HG02870 (cell line): ENCODE data around the gene CRAMP1.
"Not testable (repeated sequence)": the region's sequence is repeated elsewhere in the genome, so short reads cannot be mapped to it uniquely, and the experiment has no call there.

ENCODE experiments used
- ATAC-seq: cut with Tn5 transposase; IDR thresholded peaks from one replicate; pipeline ENCODE4 v1.9.1; 2021; ENCODE audit warnings: mild to moderate bottlenecking, moderate library complexity; ENCODE audit not compliant: unreplicated experiment

CRAMP1 gene

GRCh38 chr16:1595511-1595910, 16.6 kb upstream of the CRAMP1 start:
- ATAC-seq: not testable (repeated sequence)

GRCh38 chr16:1596516-1596915, 15.6 kb upstream of the CRAMP1 start:
- ATAC-seq: no peak

- no peak for ATAC-seq
Measured at GRCh38 chr16:1597154-1597553, 15.0 kb upstream of the CRAMP1 start.

DNA sequence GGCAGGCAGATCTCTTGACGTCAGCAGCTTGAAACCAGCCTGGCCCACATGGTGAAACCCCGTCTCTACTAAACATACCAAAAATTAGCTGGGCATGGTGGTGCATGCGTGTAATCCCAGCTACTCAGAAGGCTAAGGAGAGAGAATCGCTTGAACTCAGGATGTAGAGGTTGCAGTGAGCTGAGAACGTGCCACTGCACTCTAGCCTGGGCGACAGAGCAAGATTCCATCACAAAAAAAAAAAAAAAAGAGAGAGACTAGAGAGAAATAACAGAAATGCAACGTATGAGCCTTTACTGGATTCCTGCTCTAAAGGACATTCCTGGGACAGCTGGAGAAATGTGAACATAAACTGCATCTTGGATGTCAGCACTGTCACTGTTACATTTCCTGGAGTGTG, 11.1 kb upstream of the CRAMP1 start:
- no peak for ATAC-seq

DNA sequence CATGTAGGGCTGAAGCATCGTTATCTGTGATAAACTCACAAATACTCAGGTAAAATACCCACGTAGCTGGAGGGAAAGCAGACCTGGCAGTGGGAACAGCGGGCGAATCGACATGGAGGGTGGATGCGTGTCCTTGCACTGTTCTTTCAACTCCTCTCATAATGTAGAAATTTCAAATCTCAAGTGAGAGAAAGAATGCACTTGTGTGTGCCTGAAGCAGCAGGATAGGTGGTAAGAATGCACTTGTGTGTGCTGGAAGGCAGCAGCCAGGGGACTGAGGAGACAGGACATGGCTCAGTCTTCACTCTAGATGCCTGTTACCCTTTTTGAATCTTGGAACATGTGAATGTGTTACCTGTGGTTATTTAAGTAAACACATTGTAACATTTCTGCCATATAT, 10.7 kb upstream of the CRAMP1 start:
- no peak for ATAC-seq

DNA sequence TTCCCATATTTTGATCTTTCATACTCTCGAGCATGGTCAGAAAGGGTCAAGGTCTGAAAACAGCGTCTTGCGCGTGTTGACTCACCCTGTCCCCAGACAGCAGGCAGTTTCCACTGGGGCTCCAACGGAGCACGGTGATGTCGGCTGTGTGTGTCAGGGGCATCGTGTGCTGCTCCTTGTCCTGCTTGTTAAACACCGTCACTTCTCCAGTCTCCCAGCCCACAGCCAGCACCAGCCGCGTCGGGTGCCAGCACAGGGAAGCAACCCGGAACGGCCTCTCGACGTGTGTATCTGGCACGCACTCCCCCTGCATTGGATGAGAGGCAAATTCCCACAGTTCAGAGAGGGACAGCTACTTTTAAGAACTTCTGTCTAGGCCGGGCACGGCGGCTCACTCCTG, 9.9 kb upstream of the CRAMP1 start:
- no peak for ATAC-seq

DNA sequence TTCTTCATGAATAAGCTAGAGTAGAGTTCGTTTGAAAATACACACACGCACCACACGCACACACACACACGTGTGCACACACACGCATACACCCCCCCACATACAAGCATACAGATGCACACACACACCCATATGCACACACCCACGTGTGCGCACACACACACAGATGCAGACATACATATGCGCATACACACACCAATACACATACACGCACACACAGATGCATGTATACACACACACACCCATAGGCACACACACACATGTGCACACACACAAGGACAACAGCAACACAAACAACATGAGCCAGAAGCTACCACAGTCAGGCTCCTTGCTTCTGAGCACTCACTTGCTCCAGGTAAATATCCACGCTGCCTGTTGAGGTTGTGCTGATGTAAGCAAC, 5.4 kb upstream of the CRAMP1 start:
- no peak for ATAC-seq

DNA sequence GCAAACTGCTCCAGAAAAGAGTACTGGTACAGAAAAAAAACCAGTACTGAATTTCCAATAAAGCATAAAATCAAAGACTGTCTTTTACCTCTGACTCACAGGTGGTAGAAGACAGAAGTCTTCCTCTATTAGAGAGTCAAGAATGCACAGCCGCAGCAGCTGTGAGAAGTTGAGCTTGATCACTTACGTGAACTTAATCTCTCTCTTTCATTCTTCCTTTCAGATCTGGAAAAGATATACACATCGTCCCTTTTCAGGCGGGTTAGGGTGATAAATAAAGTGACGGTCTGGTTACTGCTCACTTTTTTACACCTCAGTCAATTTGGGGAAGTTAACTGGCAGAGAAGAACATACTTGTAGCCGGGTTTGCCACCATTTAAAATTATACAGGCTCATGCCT, 4.2 kb upstream of the CRAMP1 start:
- ATAC-seq: no peak

- ATAC-seq: peak; percentile 43
Measured at GRCh38 chr16:1610071-1610898, 1.9 kb upstream of the CRAMP1 start.

DNA sequence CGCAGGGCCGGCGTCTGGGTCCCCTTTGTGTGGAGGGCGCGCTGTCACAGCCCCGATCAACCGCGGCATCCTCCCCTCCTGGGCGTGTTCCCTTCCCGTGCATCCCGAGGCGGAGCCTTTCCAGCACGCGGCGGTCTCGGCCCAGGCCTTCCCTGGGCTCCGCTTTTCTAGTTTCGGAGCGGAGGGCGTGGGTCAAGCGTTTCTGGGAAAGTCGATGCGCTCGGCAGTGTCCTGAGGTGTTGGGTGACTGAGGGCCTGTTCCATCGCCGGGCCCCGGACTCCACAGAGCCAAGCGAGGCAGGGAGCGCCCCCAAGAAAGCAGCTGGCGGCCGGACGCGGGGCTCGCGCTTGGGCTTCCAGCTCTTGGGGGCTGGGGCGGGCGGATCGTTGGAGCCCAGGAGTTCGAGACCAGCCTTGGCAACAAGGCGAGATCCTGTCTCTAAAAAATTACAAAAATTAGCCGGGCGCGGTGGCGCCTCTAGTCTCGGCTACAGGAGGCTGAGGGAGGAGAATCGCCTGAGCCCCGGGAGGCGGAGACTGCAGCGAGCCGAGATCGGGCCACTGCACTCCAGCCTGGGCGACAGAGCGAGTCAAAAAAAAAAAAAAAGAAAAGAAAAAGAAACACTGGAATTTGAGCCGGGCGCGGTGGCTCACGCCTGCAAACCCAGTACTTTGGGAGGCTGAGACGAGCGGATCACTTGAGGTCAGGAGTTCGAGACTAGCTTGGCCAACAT, 1.1 kb upstream of the CRAMP1 start:
- ATAC-seq: no peak

DNA sequence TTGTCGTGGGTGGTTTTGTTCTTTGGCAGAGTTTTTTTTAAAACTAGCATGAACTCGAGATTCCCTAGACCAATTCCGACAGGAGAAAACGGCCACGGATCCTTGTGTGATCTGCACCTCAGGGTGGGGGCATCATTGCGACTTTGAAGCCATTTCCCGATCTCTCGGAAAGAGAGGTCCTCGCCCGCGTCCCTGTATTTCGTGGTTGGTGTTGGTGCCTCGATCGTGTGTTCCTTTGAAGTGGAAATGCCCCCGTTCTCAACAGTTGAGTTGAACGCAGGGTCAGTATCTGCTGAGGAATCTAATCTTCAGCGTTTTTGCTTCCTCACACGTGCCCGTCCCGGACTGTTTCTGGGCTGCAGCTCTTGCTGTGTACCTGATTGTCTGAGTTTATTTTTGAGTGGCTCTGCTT, 1.1 kb downstream of the CRAMP1 start:
- no peak for ATAC-seq

DNA sequence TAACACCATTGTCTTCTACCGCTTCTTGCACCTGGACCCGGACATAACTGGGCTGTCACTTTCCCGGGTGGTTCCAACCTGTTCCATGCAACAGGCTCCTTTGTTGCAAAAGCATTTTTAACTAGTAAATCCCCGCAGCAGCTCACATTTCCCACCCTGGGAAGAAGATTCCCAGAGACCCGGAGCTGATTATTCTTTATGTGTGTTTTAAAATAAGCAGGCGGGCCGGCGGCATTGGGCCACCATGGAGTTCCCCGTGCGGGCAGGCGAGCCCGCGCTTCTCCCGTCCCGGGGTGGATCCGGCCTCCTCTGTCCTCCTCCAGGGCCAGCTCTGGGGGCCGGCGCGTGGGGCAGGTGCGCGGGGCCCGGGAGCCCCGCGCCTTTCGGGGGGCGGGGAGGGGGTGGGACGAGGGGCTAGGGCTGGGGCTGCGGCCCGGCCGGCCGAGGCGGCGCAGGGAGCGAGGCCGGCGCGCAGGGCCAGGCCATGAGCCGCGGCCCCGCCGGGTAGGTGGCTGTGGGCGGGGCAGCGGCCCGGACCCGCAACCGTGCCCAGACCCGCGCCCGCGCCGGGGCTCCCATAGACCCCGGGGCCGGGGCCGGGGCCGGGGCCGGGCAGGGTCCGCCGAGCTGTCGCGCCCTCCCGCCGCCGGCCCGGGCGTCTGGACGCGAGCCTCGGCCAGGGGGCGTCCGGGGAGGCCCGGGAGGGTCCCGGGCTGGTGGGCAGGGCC, 1.7 kb downstream of the CRAMP1 start:
- no peak for ATAC-seq

DNA sequence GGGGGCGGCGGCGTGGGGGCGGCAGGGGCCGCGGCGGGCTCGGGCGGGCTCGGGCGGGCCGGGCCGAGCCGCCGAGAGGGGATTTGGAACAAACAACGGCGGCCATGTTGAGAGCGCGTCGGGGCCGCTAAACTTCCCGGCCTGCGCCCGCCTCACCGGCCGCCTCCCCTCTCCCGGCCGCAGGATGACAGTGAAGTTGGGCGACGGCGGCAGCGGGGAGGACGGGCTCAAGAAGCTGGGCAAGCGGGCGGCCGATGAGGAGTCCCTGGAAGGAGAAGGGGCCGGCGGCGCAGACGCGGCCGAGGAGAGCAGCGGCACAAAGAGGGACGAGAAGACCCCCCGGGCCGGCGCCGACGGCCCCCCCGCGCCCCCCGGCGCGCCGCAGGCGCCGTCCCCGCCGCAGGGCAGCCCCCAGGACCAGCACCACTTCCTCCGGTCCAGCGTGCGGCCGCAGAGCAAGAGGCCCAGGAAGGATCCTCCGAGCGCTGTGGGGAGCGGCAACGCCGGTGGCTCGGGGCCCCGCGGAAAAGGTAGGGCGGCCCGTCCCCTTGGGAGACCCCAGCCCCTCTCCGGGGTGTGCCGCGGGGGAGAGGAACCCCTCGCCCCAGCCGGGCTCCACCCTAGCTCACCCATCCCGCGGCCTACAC, 2.4 kb downstream of the CRAMP1 start:
- no peak for ATAC-seq

DNA sequence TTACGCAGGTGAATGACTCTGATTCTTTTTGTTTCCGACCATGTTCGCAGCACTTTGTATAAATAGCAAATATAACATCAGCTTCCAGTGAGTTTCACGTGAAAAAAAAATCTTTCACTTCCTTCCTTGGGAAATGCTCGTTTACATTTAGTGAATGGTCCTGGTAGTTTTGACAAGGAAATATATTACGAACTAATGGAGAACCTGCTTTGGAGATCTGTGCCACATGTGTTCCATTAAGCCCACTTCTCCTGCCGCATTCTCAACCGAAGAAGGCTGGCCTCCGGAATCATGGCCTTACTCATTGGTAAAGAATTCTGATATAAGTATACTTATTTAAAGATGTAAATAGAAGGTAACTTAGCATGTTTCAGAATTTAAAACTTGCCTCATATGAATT, 3.6 kb downstream of the CRAMP1 start:
- ATAC-seq: no peak

DNA sequence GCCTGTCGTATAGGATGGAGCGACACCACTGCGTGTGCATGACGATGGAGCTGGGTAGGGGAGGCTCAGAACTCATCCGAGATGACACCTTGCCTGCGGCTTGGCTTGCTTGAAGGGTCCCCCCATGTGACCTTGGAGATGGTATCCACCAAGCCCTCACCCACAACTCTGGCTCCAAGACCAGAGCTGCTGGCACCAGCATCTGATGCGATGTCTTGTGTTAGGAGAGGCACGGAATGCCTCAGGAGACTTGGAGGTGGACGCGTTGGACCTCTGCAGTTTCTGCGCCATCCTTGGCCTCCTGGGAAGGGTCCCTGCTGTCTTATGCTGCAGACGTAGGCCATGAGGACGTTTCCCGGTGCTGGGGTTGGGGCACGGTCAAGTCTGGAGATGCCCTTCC, 7.8 kb downstream of the CRAMP1 start:
- ATAC-seq: no peak

DNA sequence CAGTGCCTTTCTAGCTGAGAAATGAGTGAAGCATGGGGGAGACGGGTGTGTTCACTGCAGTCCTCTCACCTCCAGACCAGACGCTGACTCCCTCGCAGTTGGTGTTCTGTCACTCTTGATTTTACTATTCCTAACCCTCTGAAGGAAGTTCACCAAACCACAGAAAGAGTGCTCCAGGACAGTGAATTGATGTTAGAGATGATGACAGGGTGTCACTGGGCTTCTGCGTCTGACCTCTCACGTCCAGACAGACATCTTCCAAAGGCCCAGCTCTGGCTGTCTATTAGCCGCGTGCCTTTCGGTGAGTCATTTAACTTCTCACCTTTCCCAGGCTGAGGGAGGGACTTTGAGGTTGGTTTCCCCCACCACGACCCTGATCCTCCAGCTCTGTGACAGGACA, 8.2 kb downstream of the CRAMP1 start:
- no peak for ATAC-seq

- ATAC-seq: no peak
Measured at GRCh38 chr16:1621851-1622250, 9.7 kb downstream of the CRAMP1 start.

DNA sequence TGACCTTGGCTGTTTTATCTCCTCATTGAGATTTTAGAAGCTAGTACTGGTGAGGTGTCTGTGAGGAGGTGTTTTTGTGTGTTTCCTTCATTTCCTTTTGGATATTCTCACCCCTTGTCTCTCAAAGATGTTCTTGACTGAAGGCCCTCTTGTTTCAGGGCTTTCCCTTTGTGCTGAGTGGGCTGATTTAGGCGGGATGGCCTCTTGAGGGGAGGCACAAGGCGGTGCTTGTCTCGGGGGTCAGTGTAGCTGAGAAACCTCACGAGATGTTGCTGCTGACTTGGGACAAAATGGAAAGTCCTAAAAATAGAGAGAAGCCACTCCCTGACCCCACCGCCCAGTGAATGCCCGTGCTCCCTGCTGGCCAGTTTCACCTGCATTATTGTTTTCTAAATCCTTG, 14.2 kb downstream of the CRAMP1 start:
- ATAC-seq: no peak

- no peak for ATAC-seq
Measured at GRCh38 chr16:1626776-1627175, 14.6 kb downstream of the CRAMP1 start.

GRCh38 chr16:1630450-1631213, 18.5 kb downstream of the CRAMP1 start:
- no peak for ATAC-seq

- no peak for ATAC-seq
Measured at GRCh38 chr16:1631230-1631629, 19.1 kb downstream of the CRAMP1 start.
